HG03175 (cell line): ENCODE results near the gene ZKSCAN3.
"Not testable (repeated sequence)": the region's sequence is repeated elsewhere in the genome, so short reads cannot be mapped to it uniquely, and the experiment has no call there.

Experiments
- ATAC-seq: cut with Tn5 transposase; IDR thresholded peaks from one replicate; pipeline ENCODE4 v1.9.1; 2021; ENCODE audit warnings: mild to moderate bottlenecking, moderate library complexity; ENCODE audit not compliant: unreplicated experiment

ZKSCAN3 gene

DNA sequence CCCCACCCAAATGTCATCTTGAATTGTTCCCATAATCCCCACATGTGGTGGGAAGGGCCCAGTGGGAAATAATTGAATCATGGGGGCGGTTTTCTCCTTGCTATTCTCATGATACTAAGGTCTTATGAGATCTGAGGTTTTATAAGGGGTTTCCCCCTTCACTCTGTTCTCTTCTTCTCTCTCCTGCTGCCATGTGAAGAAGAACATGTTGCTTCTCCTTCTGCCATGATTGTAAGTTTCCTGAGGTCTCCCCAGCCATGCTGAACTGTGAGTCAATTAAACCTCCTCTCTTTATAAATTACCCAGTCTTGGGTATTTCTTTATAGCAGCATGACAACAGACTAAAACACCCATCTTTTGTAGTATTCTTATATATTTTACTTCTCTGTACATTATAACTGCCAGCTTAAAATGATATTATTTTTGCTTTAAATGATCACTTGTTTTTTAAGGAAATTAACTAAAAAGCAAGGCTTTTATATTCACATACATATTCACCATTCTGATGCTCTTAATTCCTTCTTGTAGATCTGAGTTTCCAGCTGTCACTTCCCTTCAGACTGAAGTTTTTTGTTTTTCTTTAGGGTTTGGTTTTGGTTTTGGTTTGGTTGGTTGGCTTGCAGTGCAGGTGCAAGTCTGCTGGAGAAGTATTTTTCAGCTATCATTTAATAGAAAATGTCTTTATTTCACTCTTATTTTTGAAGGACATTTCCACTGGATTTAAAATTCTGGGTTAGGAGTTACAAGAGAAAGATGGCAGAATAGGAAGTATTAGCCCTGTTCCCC, 9.2 kb upstream of the ZKSCAN3 start:
- no peak for ATAC-seq

DNA sequence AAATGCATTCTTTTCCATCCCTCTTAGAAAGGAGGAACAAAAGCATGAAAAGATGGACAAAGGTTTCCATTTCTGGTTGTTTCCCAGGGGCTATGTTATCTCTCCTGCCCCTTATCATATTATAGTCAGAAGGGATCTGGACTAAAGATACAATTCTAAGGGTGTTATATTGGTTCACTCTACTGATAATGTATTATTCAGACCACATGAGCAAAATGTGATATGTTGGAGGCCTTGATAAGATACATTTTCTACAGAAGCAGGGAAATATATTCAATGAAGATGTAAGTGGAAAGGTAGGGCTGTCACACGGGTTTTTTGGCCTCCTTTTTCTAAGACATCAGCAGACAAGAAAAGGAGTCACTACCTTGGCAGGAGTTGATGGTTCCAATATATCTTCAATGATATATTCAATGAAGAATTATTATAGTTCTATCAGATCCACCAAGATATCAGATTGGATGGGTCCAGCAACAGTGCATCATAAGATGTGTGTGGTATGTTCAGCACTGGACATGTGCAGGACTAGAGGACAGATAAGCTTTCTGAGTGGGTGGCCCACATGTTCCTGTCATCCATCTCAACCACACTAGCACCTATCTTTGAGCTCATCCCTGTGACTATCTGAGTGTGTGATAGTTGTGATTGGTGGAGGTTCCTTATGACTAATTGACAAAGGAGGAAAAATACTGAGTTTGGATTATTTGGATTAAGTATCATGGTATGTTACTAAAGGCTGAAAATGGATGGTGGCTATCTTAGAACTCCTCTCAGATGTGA, 5.7 kb upstream of the ZKSCAN3 start:
- ATAC-seq: no peak

DNA sequence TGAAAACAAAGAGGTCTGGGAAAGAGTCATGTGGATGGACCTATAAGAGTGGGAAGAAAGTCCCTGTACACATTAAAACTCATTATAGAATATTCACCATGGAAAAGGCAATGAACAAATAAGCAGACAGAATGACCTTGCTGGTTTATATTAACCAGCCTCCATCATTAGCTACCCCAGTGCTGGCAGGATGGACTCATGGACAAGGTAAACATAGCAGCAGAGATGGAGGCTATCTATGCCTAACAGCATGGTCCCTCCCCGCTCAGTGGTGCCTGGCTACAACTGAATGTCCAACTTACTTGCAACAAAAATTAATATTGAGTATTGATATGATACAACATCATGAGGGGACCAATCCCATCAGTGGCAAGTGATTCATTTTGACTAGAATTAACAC, 4.5 kb upstream of the ZKSCAN3 start:
- no peak for ATAC-seq

GRCh38 chr6:28347119-28347518, 2.6 kb upstream of the ZKSCAN3 start:
- no peak for ATAC-seq

- ATAC-seq: no peak
These were observed 329 bp upstream of the ZKSCAN3 start for GRCh38 chr6:28349344-28349891.

- no peak for ATAC-seq
These were observed 1.3 kb downstream of the ZKSCAN3 start for GRCh38 chr6:28351087-28351486.

GRCh38 chr6:28351493-28351925, 1.8 kb downstream of the ZKSCAN3 start:
- ATAC-seq: no peak

DNA sequence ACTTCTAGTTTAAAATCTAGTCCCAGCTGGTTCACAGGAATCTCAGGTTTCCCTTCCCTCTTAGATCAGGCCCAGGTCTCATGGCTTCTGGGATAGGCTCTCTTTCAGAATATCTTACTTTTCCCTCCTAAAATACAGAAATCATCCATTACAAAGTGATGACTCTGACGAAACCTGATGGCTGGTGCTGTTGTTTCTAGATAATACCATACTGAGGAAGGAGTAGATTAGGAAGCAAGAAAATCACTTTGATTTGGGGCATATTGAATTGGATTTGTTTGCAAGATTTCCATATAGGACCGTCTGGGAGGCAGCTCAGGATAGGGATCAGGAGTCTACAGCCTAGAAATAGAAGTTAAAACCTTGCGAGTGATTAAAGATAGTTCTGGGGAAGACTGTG, 3.6 kb downstream of the ZKSCAN3 start:
- no peak for ATAC-seq

DNA sequence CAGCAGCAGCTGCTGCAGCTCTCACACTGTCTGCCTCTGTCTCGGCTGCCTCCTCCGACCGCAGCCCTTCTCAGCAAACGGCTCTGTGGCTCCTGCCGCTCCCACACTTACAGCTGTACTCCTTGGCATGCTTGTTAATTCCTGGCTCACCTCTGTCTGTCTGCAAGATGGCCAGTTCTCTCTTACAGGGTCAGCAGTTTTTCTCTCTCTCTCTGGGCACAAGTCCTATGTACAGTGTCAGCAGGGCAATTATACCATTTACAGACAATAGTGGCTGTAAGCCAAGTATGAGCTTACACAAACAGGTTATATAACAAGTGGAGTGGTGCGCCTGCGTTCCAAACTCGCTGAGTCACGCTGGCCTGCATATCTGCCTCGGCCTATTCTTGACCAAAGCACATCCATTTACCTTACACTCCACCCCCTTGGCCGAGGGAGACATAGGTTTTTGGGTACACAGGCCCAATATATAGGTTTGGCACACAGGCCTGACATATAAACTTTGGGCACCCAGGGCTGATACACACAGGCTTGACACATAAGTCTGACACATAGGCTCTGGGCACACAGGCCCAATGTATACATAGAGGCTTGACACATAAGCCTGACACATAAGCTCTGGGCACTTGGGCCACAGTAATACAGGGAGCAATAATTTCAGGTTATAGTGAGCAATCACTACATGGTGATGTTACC, 4.4 kb downstream of the ZKSCAN3 start:
- ATAC-seq: no peak

DNA sequence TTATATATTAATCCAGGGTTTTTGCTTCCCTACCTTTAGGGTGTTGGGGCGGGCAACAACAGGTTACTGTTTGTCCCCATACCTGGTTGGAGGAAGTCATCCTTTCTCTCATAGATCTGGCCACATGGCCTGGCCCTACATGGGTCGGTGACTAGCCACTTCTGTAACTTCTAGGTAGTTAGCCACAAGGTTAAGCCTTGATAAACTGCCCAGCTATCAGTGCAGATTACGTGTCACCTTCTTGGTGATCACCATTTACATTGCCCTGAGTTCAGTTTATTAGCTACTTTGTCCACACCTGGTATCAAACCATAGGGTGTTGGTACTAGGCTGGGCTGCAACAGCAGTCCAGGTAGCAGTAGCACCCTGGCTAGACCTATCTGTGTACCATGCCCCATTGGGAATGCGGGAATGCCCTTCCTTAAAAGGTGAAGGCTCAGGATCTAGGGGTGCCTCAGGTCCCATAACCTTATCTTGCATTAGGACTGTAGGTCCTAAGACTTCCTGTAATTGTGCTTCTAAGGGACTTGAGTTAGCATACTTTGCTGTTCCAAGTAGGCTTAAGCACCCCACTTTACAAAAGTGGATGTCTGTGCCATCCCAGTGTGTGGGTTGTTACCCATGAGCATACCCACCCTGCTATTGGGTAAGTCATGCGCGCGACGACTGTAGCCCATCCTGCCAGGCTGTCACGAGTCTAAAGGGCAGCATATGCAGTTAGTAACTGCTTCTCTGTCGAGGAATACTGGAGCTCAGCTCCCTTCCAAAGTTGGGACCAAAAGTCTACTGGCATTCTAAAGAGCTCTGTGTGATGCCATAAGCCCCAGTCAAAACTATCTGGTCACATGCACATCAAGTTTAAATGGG, 5.2 kb downstream of the ZKSCAN3 start:
- no peak for ATAC-seq

DNA sequence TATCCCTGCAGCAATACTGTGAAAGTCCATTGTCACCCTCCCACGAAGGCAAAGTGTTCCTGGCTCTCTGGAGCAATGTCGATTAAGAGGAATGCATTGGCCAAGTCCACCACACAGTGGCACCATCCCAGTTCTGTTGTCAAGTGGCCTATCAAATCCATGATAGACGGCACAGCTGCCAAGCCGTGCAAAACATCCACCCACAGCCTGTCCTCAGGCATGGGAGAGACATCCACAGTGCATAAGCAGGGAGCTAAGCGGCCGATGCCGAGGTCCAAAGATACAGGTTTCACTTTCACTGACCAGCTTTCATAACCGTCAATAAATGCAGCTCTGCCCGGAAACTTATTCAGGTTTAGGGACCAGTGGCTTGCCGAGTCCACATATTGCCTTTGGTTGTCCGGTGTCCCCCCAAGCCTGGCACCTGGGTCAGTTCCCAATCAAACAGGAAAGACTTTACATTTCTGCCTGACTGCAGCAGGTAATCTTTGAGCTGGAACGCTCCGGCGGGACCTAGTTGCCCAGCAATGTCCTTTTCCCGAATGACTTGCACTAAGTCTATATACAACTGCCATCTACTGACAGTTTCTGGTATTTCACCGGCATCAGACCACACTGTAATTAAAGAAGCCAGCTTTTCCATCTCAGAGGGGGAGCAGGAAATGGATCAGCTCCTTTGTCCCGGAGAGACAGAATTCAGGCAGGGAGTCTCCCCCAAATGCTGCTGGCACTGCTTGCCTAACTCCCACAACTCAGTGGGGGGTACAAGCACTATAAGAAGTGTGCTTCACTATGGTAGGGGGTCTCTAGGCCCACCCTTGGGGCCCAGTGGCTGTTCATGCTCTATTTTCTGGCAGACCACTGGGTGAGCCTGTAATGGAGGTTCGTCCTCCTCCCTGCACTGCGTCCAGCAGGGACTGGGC, 6.3 kb downstream of the ZKSCAN3 start:
- peak; percentile 65 for ATAC-seq

GRCh38 chr6:28356666-28357020, 6.9 kb downstream of the ZKSCAN3 start:
- ATAC-seq: no peak

DNA sequence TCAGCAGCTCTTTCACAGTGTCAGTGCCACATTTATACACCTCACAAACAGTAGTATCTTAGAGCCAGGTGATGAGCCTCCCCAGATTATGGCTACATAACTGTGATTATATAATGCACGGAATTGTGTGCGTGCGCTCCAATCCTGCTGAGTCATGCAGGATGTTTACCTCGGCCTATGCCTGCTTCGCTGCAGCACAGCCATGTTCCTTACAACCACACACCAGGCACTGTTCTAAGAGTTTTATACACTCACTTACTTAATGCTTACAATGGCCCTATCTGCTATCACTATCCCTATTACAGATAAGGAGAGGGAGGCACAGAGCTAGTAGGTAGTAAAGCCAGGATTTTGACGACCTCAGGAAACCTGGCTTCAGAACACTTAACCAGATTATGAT, 7.3 kb downstream of the ZKSCAN3 start:
- no peak for ATAC-seq

DNA sequence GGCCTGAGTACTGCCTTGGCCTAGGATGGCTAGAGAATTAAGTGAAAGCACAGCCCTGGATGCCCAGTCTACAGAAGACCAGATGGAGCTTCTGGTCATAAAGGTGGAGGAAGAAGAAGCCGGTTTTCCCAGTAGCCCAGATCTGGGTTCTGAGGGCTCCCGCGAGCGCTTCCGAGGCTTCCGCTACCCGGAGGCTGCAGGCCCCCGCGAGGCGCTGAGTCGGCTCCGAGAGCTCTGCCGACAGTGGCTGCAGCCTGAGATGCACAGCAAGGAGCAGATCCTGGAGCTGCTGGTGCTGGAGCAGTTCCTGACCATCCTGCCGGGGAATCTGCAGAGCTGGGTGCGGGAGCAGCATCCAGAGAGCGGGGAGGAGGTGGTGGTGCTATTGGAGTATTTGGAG, 9.8 kb downstream of the ZKSCAN3 start:
- not testable (repeated sequence) for ATAC-seq

GRCh38 chr6:28360961-28361360, 11.2 kb downstream of the ZKSCAN3 start:
- ATAC-seq: no peak

DNA sequence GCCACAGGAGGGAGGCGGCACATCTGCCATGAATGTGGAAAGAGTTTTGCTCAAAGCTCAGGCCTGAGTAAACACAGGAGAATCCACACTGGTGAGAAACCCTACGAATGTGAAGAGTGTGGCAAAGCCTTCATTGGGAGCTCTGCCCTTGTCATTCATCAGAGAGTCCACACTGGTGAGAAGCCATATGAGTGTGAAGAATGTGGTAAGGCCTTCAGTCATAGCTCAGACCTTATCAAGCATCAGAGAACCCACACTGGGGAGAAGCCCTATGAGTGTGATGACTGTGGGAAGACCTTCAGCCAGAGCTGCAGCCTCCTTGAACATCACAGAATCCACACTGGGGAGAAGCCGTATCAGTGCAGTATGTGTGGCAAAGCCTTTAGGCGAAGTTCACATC, 15.8 kb downstream of the ZKSCAN3 start:
- ATAC-seq: not testable (repeated sequence)

DNA sequence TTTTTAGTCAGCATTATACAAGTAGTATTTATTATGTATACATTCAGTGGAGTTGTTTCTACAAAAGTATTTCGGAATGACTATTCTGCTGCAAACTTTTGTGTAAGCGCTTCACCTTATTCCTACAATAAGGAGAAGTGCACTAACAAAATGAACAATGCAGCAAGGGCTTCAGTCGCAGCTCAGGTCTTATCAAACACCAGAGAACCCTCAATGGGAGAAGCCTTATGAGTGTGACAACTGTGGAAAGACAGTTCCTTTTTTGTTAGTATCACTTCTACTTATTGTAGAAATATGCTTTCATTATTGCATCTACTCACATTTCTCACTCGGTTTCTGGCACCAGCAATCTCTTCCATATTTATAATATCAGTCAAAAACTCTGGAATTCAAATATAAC, 18.8 kb downstream of the ZKSCAN3 start:
- ATAC-seq: peak; percentile 62

GRCh38 chr6:28369463-28369862, 19.7 kb downstream of the ZKSCAN3 start:
- ATAC-seq: no peak

GRCh38 chr6:28370440-28370839, 20.7 kb downstream of the ZKSCAN3 start:
- ATAC-seq: no peak
